ENCODE results near the gene BNIP3.

Gene BNIP3

GRCh38 chr10:131996466-131997365 is 15.0 kb upstream of the BNIP3 start:
- no peaks in the 10 kb centered on the region for H3K9me3 ChIP-seq (ENCODE audit: insufficient read depth, low read length, severe bottlenecking)
- H2AFZ ChIP-seq (ENCODE audit: low read depth, low read length): no peak overlapping the region
- no peaks in the 10 kb centered on the region for H3K79me2 ChIP-seq (ENCODE audit: insufficient read depth, low read length)
- H3K36me3 ChIP-seq (ENCODE audit: insufficient read depth, low read length): no peaks in the 10 kb centered on the region
- H3K4me3 ChIP-seq (ENCODE audit: low read depth in 1 of 2, low read length in 2 of 2): no peak overlapping the region
- no peaks in the 10 kb centered on the region for H3K27me3 ChIP-seq (ENCODE audit: insufficient read depth, low read length, poor library complexity)
- no peak for DNase-seq
- no peak for ATAC-seq (ENCODE audit: insufficient read depth, low read depth)
- no peak overlapping the region for H3K4me2 ChIP-seq (ENCODE audit: insufficient read depth, low read length)
- no peak overlapping the region for H3K9ac ChIP-seq (ENCODE audit: low read depth, low read length)
- TF ChIP-seq EZH2 (IDR thresholded peaks at IDR 0.05; ENCODE audit: borderline replicate concordance, low read depth, low read length, severe bottlenecking): no peak
- TF ChIP-seq CTCF (IDR thresholded peaks at IDR 0.05; ENCODE audit: borderline replicate concordance, extremely low read depth, low read length, poor library complexity, severe bottlenecking): no peak
- no peak overlapping the region for H3K27ac ChIP-seq (ENCODE audit: low read length)
- no peaks in the 10 kb centered on the region for H4K20me1 ChIP-seq (ENCODE audit: insufficient read depth, low read length)
- no peaks in the 10 kb centered on the region for H3K4me1 ChIP-seq (ENCODE audit: insufficient read depth, low read length)

GRCh38 chr10:131994435-131994834 is 12.7 kb upstream of the BNIP3 start:
- Histone ChIP-seq H3K4me1 (ENCODE audit: insufficient read depth, low read length) (no peaks in the 10 kb centered on the region), H3K9ac (ENCODE audit: low read depth, low read length) (no peak overlapping the region)
- ATAC-seq (ENCODE audit: insufficient read depth, low read depth): no peak

GRCh38 chr10:131993275-131993674 is 11.6 kb upstream of the BNIP3 start:
- Histone ChIP-seq H3K27me3 (ENCODE audit: insufficient read depth, low read length, poor library complexity) (no peaks in the 10 kb centered on the region), H3K36me3 (ENCODE audit: insufficient read depth, low read length) (no peaks in the 10 kb centered on the region), H3K9ac (ENCODE audit: low read depth, low read length) (no peak overlapping the region), H3K4me3 (ENCODE audit: low read depth in 1 of 2, low read length in 2 of 2) (no peak overlapping the region), H3K4me2 (ENCODE audit: insufficient read depth, low read length) (no peak overlapping the region), H3K27ac (ENCODE audit: low read length) (no peak overlapping the region), H3K4me1 (ENCODE audit: insufficient read depth, low read length) (no peaks in the 10 kb centered on the region), H3K79me2 (ENCODE audit: insufficient read depth, low read length) (no peaks in the 10 kb centered on the region), H3K9me3 (ENCODE audit: insufficient read depth, low read length, severe bottlenecking) (no peaks in the 10 kb centered on the region), H2AFZ (ENCODE audit: low read depth, low read length) (no peak overlapping the region), H4K20me1 (ENCODE audit: insufficient read depth, low read length) (no peaks in the 10 kb centered on the region)
- ATAC-seq (ENCODE audit: insufficient read depth, low read depth) (no peak), DNase-seq (no peak)
- TF ChIP-seq EZH2 (IDR thresholded peaks at IDR 0.05; ENCODE audit: borderline replicate concordance, low read depth, low read length, severe bottlenecking): no peak
- TF ChIP-seq CTCF (IDR thresholded peaks at IDR 0.05; ENCODE audit: borderline replicate concordance, extremely low read depth, low read length, poor library complexity, severe bottlenecking): no peak

More at GRCh38 chr10:131994435-131994834, 12.7 kb upstream of the BNIP3 start:
- H3K4me2 ChIP-seq (ENCODE audit: insufficient read depth, low read length): no peak overlapping the region
- no peak for TF ChIP-seq EZH2 (IDR thresholded peaks at IDR 0.05; ENCODE audit: borderline replicate concordance, low read depth, low read length, severe bottlenecking)
- TF ChIP-seq CTCF (IDR thresholded peaks at IDR 0.05; ENCODE audit: borderline replicate concordance, extremely low read depth, low read length, poor library complexity, severe bottlenecking): no peak
- no peak overlapping the region for H3K27ac ChIP-seq (ENCODE audit: low read length)
- no peaks in the 10 kb centered on the region for H3K79me2 ChIP-seq (ENCODE audit: insufficient read depth, low read length)
- no peaks in the 10 kb centered on the region for H3K36me3 ChIP-seq (ENCODE audit: insufficient read depth, low read length)
- H2AFZ ChIP-seq (ENCODE audit: low read depth, low read length): no peak overlapping the region
- DNase-seq: no peak
- no peaks in the 10 kb centered on the region for H3K9me3 ChIP-seq (ENCODE audit: insufficient read depth, low read length, severe bottlenecking)
- H3K27me3 ChIP-seq (ENCODE audit: insufficient read depth, low read length, poor library complexity): no peaks in the 10 kb centered on the region
- H3K4me3 ChIP-seq (ENCODE audit: low read depth in 1 of 2, low read length in 2 of 2): no peak overlapping the region
- H4K20me1 ChIP-seq (ENCODE audit: insufficient read depth, low read length): no peaks in the 10 kb centered on the region
